CD4-positive, CD25-positive, alpha-beta regulatory T cell (primary cell): ENCODE measurements around the gene MLLT6. TPM values are rescaled to one million over a fixed set of nuclear protein-coding genes. Genes with fewer than 3 reads are reported as not detected.

ENCODE experiments used
- ATAC-seq, 2 donors: fragments of 150-1000 bp; cut with Tn5 transposase; one replicate each; pipeline ENCODE4 v1.10.0; 2021; ENCODE audit warnings: low read depth in 2 of 2, moderate number of reproducible peaks in 2 of 2, moderate library complexity in 1 of 2
- DNase-seq, 3 donors: peaks; one replicate each; pipeline versions ENCODE4 v3.0.0 to v3.0.0-alpha.2; 2012 to 2022; ENCODE audit warnings: mixed read lengths in 1 of 3
- H3K27ac ChIP-seq: one replicate; pipeline ENCODE4 v1.7.0; 2013; ENCODE audit warnings: mild to moderate bottlenecking, low read length; ENCODE audit not compliant: insufficient read depth, poor library complexity, severe bottlenecking
- H3K27me3 ChIP-seq: one replicate; pipeline ENCODE4 v1.7.0; 2013; ENCODE audit warnings: low read length; ENCODE audit not compliant: control insufficient read depth, insufficient read depth
- H3K36me3 ChIP-seq: one replicate; pipeline ENCODE4 v1.7.0; 2013; ENCODE audit warnings: mild to moderate bottlenecking, low read length, moderate library complexity; ENCODE audit not compliant: control insufficient read depth, insufficient read depth
- H3K4me1 ChIP-seq: 2 replicates; pipeline ENCODE4 v1.7.0; 2013; ENCODE audit warnings: mild to moderate bottlenecking, low read length; ENCODE audit not compliant: insufficient read depth, control insufficient read depth, poor library complexity, severe bottlenecking
- H3K4me3 ChIP-seq: one replicate; pipeline ENCODE4 v1.7.0; 2013; ENCODE audit warnings: low read depth, mild to moderate bottlenecking, low read length, moderate library complexity
- H3K9me3 ChIP-seq, 2 experiments: 1 replicate in 1 of 2; 2 replicates in 1 of 2; pipeline ENCODE4 v1.7.0; 2013; ENCODE audit warnings: low read length in 2 of 2, mild to moderate bottlenecking in 1 of 2, moderate library complexity in 1 of 2; ENCODE audit not compliant: control insufficient read depth in 2 of 2
- H3K27ac Mint-ChIP-seq, 3 donors: one replicate each; pipeline ENCODE4 v1.8.0; 2020 to 2022; ENCODE audit warnings: mild to moderate bottlenecking in 3 of 3, mixed read lengths in 3 of 3, moderate library complexity in 2 of 3
- H3K27me3 Mint-ChIP-seq: one replicate; pipeline ENCODE4 v1.8.0; 2022; ENCODE audit warnings: mild to moderate bottlenecking, mixed read lengths
- H3K36me3 Mint-ChIP-seq: one replicate; pipeline ENCODE4 v1.8.0; 2020; ENCODE audit warnings: mixed read lengths
- H3K4me1 Mint-ChIP-seq, 4 donors: one replicate each; pipeline ENCODE4 v1.8.0; 2020 to 2022; ENCODE audit warnings: mixed read lengths in 4 of 4, mild to moderate bottlenecking in 1 of 4
- H3K4me3 Mint-ChIP-seq, 4 donors: one replicate each; pipeline ENCODE4 v1.8.0; 2020 to 2022; ENCODE audit warnings: mild to moderate bottlenecking in 4 of 4, mixed read lengths in 4 of 4, moderate library complexity in 3 of 4
- H3K9me3 Mint-ChIP-seq, 7 donors: one replicate each; pipeline ENCODE4 v1.8.0; 2020 to 2022; ENCODE audit warnings: mixed read lengths in 7 of 7, mild to moderate bottlenecking in 3 of 7, moderate library complexity in 2 of 7
- polyA plus RNA-seq, 4 donors: library from polyadenylated mRNA; unstranded; fragments of 300-500 nt; fragmentation: Illumina TruSeq; gene quantifications; one replicate each; pipeline ENCODE4 v1.2.3, GENCODE V29; 2021
- total RNA-seq: library from RNA; stranded (reverse); gene quantifications from one replicate; pipeline ENCODE4 v1.2.3, GENCODE V29; 2022

The MLLT6 gene
- total and polyA plus RNA-seq, 5 donors from 2014 or later = 5.2 to 361 (median 6.7) TPM

- Histone ChIP-seq H3K27me3 (no peaks in the 10 kb centered on the region), H3K4me1 (peaks cover 45% of the 10 kb centered on the region), H3K36me3 (no peaks in the 10 kb centered on the region), H3K4me3 (no peak overlapping the region), H3K27ac (no peak overlapping the region), H3K9me3 (no peaks in the 10 kb centered on the region)
- Mint-ChIP-seq H3K36me3 (no peaks in the 10 kb centered on the region), H3K4me3 (peak overlapping the region in 1 of 4 donors; percentile 52), H3K9me3 (no peaks in the 10 kb centered on the region), H3K27me3 (peaks cover 4% of the 10 kb centered on the region), H3K27ac (peak overlapping the region in 1 of 3 donors; percentile 56), H3K4me1 (peaks cover 13 to 59% (median 32%) of the 10 kb centered on the region in 4 donors)
- no peak for DNase-seq
- ATAC-seq = no peak
Measured at GRCh38 chr17:38698760-38699159, 6.3 kb upstream of the MLLT6 start.

GRCh38 chr17:38701504-38702165, 3.4 kb upstream of the MLLT6 start:
- DNase-seq (peak in 2 of 3 donors; percentile 63 to 68), ATAC-seq (peak; percentile 37 to 44)
- no peaks in the 10 kb centered on the region for H3K9me3 ChIP-seq
- peaks cover 0 to 2% (median 0%) of the 10 kb centered on the region in 7 donors for H3K9me3 Mint-ChIP-seq
- H3K27me3 ChIP-seq = no peaks in the 10 kb centered on the region
- peaks cover 61% of the 10 kb centered on the region for H3K4me1 ChIP-seq
- peak overlapping the region; percentile 69 for H3K4me3 ChIP-seq
- peak overlapping the region; percentile 29 to 100 (median 88) for H3K4me3 Mint-ChIP-seq
- H3K36me3 ChIP-seq = no peaks in the 10 kb centered on the region
- peak overlapping the region; percentile 96 to 98 (median 96) for H3K27ac Mint-ChIP-seq
- peaks cover 13 to 58% (median 31%) of the 10 kb centered on the region in 4 donors for H3K4me1 Mint-ChIP-seq
- H3K27ac ChIP-seq = peak overlapping the region; percentile 98
- peaks cover 4% of the 10 kb centered on the region for H3K27me3 Mint-ChIP-seq
- H3K36me3 Mint-ChIP-seq = peaks cover 3% of the 10 kb centered on the region

GRCh38 chr17:38702166-38702915, 2.7 kb upstream of the MLLT6 start:
- Mint-ChIP-seq H3K36me3 (peaks cover 4% of the 10 kb centered on the region), H3K27ac (peak overlapping the region; percentile 96 to 100 (median 99)), H3K4me3 (peak overlapping the region; percentile 94 to 100 (median 98)), H3K27me3 (no peaks in the 10 kb centered on the region), H3K4me1 (peaks cover 8 to 58% (median 29%) of the 10 kb centered on the region in 4 donors), H3K9me3 (peaks cover 0 to 2% (median 0%) of the 10 kb centered on the region in 7 donors)
- H3K4me1 ChIP-seq = peaks cover 61% of the 10 kb centered on the region
- ATAC-seq (peak; percentile 54 to 57), DNase-seq (peak; percentile 76 to 92 (median 80))
- H3K4me3 ChIP-seq = peak overlapping the region; percentile 91
- no peaks in the 10 kb centered on the region for H3K27me3 ChIP-seq
- peak overlapping the region; percentile 98 for H3K27ac ChIP-seq
- no peaks in the 10 kb centered on the region for H3K9me3 ChIP-seq
- H3K36me3 ChIP-seq = no peaks in the 10 kb centered on the region

- Histone ChIP-seq H3K27me3 (no peaks in the 10 kb centered on the region), H3K36me3 (peaks cover 3% of the 10 kb centered on the region), H3K4me1 (peaks cover 65% of the 10 kb centered on the region), H3K27ac (peak overlapping the region; percentile 98), H3K4me3 (peak overlapping the region; percentile 91), H3K9me3 (no peaks in the 10 kb centered on the region)
- peaks cover 7% of the 10 kb centered on the region for H3K36me3 Mint-ChIP-seq
- no peak for ATAC-seq
- no peaks in the 10 kb centered on the region for H3K27me3 Mint-ChIP-seq
- peaks cover 7 to 58% (median 30%) of the 10 kb centered on the region in 4 donors for H3K4me1 Mint-ChIP-seq
- H3K27ac Mint-ChIP-seq = peak overlapping the region; percentile 96 to 100 (median 99)
- peak in 1 of 3 donors; percentile 15 for DNase-seq
- peaks cover 0 to 3% (median 0%) of the 10 kb centered on the region in 7 donors for H3K9me3 Mint-ChIP-seq
- H3K4me3 Mint-ChIP-seq = peak overlapping the region; percentile 94 to 100 (median 98)
Measured at GRCh38 chr17:38702916-38703741, 1.9 kb upstream of the MLLT6 start.

GRCh38 chr17:38703742-38704605, 1.1 kb upstream of the MLLT6 start:
- ATAC-seq (peak; percentile 7 to 11), DNase-seq (peak; percentile 64 to 91 (median 71))
- Mint-ChIP-seq H3K27me3 (no peaks in the 10 kb centered on the region), H3K9me3 (peaks cover 0 to 3% (median 0%) of the 10 kb centered on the region in 7 donors), H3K4me1 (peaks cover 7 to 62% (median 29%) of the 10 kb centered on the region in 4 donors), H3K36me3 (peaks cover 9% of the 10 kb centered on the region), H3K4me3 (peak overlapping the region; percentile 94 to 100 (median 98)), H3K27ac (peak overlapping the region; percentile 96 to 100 (median 99))
- peak overlapping the region; percentile 98 for H3K27ac ChIP-seq
- no peaks in the 10 kb centered on the region for H3K9me3 ChIP-seq
- peaks cover 10% of the 10 kb centered on the region for H3K36me3 ChIP-seq
- peaks cover 70% of the 10 kb centered on the region for H3K4me1 ChIP-seq
- peak overlapping the region; percentile 91 for H3K4me3 ChIP-seq
- H3K27me3 ChIP-seq = no peaks in the 10 kb centered on the region

- peaks cover 21% of the 10 kb centered on the region for H3K36me3 Mint-ChIP-seq
- Histone ChIP-seq H3K27ac (peak overlapping the region; percentile 76), H3K9me3 (no peaks in the 10 kb centered on the region), H3K4me1 (peaks cover 68% of the 10 kb centered on the region), H3K27me3 (no peaks in the 10 kb centered on the region), H3K36me3 (peaks cover 25% of the 10 kb centered on the region), H3K4me3 (peak overlapping the region; percentile 84)
- no peaks in the 10 kb centered on the region for H3K27me3 Mint-ChIP-seq
- peak overlapping the region in 3 of 4 donors; percentile 74 to 100 (median 82) for H3K4me3 Mint-ChIP-seq
- H3K9me3 Mint-ChIP-seq = peaks cover 0 to 3% (median 0%) of the 10 kb centered on the region in 7 donors
- ATAC-seq (no peak), DNase-seq (no peak)
- H3K4me1 Mint-ChIP-seq = peaks cover 12 to 65% (median 31%) of the 10 kb centered on the region in 4 donors
- peak overlapping the region in 1 of 3 donors; percentile 85 for H3K27ac Mint-ChIP-seq
Measured at GRCh38 chr17:38705523-38705802, 390 bp downstream of the MLLT6 start.
